ENCODE data around the gene SURF6.
"Not testable (repeated sequence)": the region's sequence is repeated elsewhere in the genome, so short reads cannot be mapped to it uniquely, and the experiment has no call there.

Gene SURF6

GRCh38 chr9:133333566-133333965, 2.4 kb downstream of the SURF6 start:
- no peak for DNase-seq (ENCODE audit: extremely low spot score)
- no peak for TF ChIP-seq ELF4 (IDR thresholded peaks at IDR 0.05)
- TF ChIP-seq CTBP1 (IDR thresholded peaks at IDR 0.05; ENCODE audit: borderline replicate concordance), result no peak
- TF ChIP-seq L3MBTL2 (conservative IDR thresholded peaks at IDR 0.05), result no peak
- no peak for TF ChIP-seq TARDBP (IDR thresholded peaks at IDR 0.05)
- TF ChIP-seq LEF1 (IDR thresholded peaks at IDR 0.05; ENCODE audit: borderline replicate concordance), result no peak
- TF ChIP-seq NFRKB (IDR thresholded peaks at IDR 0.05), result no peak
- no peak for TF ChIP-seq HDGF (IDR thresholded peaks at IDR 0.05; ENCODE audit: borderline replicate concordance)
- no peak for TF ChIP-seq ARNT (IDR thresholded peaks at IDR 0.05)
- no peak for TF ChIP-seq FOXK2 (IDR thresholded peaks at IDR 0.05)
- POLR2A ChIA-PET, result no interaction called here
- CTCF ChIA-PET, result interaction anchor here (1.2 kb wide), 1 partner anchor 95 kb away, joined by 3 read pairs; no protein-coding TSS in a partner anchor

- ChIA-PET CTCF (no interaction called here), POLR2A (no interaction called here)
- no peak for TF ChIP-seq ZNF384 (IDR thresholded peaks at IDR 0.05)
- DNase-seq (ENCODE audit: extremely low spot score), result no peak
Observed at GRCh38 chr9:133333011-133333410, 3.0 kb downstream of the SURF6 start.

- TF ChIP-seq ZNF384 (IDR thresholded peaks at IDR 0.05), result no peak
- no peak for TF ChIP-seq NFRKB (IDR thresholded peaks at IDR 0.05)
- TF ChIP-seq SUZ12 (IDR thresholded peaks at IDR 0.05), result no peak
- no peak for TF ChIP-seq TARDBP (IDR thresholded peaks at IDR 0.05)
- TF ChIP-seq LEF1 (IDR thresholded peaks at IDR 0.05; ENCODE audit: borderline replicate concordance), result no peak
- no peak for TF ChIP-seq L3MBTL2 (conservative IDR thresholded peaks at IDR 0.05)
- TF ChIP-seq BHLHE40 (IDR thresholded peaks at IDR 0.05; ENCODE audit: borderline replicate concordance), result no peak
- TF ChIP-seq HDGF (IDR thresholded peaks at IDR 0.05; ENCODE audit: borderline replicate concordance), result no peak
- TF ChIP-seq FOXA1 (IDR thresholded peaks at IDR 0.05), result no peak
- no peak for TF ChIP-seq FOXM1 (IDR thresholded peaks at IDR 0.05; ENCODE audit: borderline replicate concordance)
- no peak for TF ChIP-seq FOXK2 (IDR thresholded peaks at IDR 0.05)
- no peak for TF ChIP-seq ARNT (IDR thresholded peaks at IDR 0.05)
- TF ChIP-seq PKNOX1 (IDR thresholded peaks at IDR 0.05), result no peak
- TF ChIP-seq SP1 (IDR thresholded peaks at IDR 0.05), result no peak
- TF ChIP-seq ELF4 (IDR thresholded peaks at IDR 0.05), result no peak
- no peak for TF ChIP-seq CTBP1 (IDR thresholded peaks at IDR 0.05; ENCODE audit: borderline replicate concordance)
- CTCF ChIA-PET, result no interaction called here
- POLR2A ChIA-PET, result no interaction called here
Observed at GRCh38 chr9:133332381-133332730, 3.6 kb downstream of the SURF6 start.

GRCh38 chr9:133331641-133332380, 4.2 kb downstream of the SURF6 start:
- ChIA-PET CTCF (no interaction called here), POLR2A (no interaction called here)
- DNase-seq (ENCODE audit: extremely low spot score), result no peak
- no peak for TF ChIP-seq ELF4 (IDR thresholded peaks at IDR 0.05)
- no peak for TF ChIP-seq LEF1 (IDR thresholded peaks at IDR 0.05; ENCODE audit: borderline replicate concordance)
- TF ChIP-seq FOXA1 (IDR thresholded peaks at IDR 0.05), result no peak
- no peak for TF ChIP-seq NFRKB (IDR thresholded peaks at IDR 0.05)
- TF ChIP-seq TARDBP (IDR thresholded peaks at IDR 0.05), result no peak
- TF ChIP-seq FOXM1 (IDR thresholded peaks at IDR 0.05; ENCODE audit: borderline replicate concordance), result no peak
- TF ChIP-seq HDGF (IDR thresholded peaks at IDR 0.05; ENCODE audit: borderline replicate concordance), result no peak
- no peak for TF ChIP-seq FOXK2 (IDR thresholded peaks at IDR 0.05)
- no peak for TF ChIP-seq PKNOX1 (IDR thresholded peaks at IDR 0.05)

More at GRCh38 chr9:133332381-133332730, 3.6 kb downstream of the SURF6 start:
- DNase-seq (ENCODE audit: extremely low spot score), result no peak

- POLR2A ChIA-PET, result interaction anchor here (1.3 kb wide), 1 partner anchor 145 kb away, joined by 6 read pairs; no protein-coding TSS in a partner anchor
- no peak for DNase-seq (ENCODE audit: extremely low spot score)
- CTCF ChIA-PET, result interaction anchor here (0.9 to 2.7 kb wide), 3 partner anchors 93 to 150 kb away, joined by 3 to 37 read pairs (median 3); no protein-coding TSS in a partner anchor
- TF ChIP-seq BHLHE40 (IDR thresholded peaks at IDR 0.05; ENCODE audit: borderline replicate concordance) (no peak), CTBP1 (IDR thresholded peaks at IDR 0.05; ENCODE audit: borderline replicate concordance) (no peak), ELF4 (IDR thresholded peaks at IDR 0.05) (no peak), ZNF384 (IDR thresholded peaks at IDR 0.05) (no peak), FOXK2 (IDR thresholded peaks at IDR 0.05) (no peak), L3MBTL2 (conservative IDR thresholded peaks at IDR 0.05) (no peak), ARNT (IDR thresholded peaks at IDR 0.05) (no peak)
Observed at GRCh38 chr9:133331221-133331620, 4.8 kb downstream of the SURF6 start.

- CTCF ChIA-PET, result interaction anchor here (0.6 to 2.7 kb wide), 6 partner anchors 48 to 149 kb away, joined by 3 to 37 read pairs (median 4); no protein-coding TSS in a partner anchor
- not testable (repeated sequence) for DNase-seq (ENCODE audit: extremely low spot score)
- POLR2A ChIA-PET, result interaction anchor here (1.1 to 1.5 kb wide), 4 partner anchors 17 to 91 kb away, joined by 3 to 7 read pairs (median 3); partner anchors contain the start of genes MED22 and RPL7A
Observed at GRCh38 chr9:133329306-133330156, 6.5 kb downstream of the SURF6 start.

Measured in HEK293T (cell line).